Body of pancreas (tissue), 4 donors: ENCODE measurements around the gene CHCHD5.

ENCODE experiments used
- CTCF ChIP-seq, 7 experiments: fragments of 450-650 bp in 4 of 7; fragments of 200-600 bp in 3 of 7; sonication (generic) in 3 of 7; IDR thresholded peaks; one replicate each; pipeline ENCODE4 v1.5.1; 2016 to 2019; ENCODE audit warnings: antibody characterized with exemption in 7 of 7
- POLR2A ChIP-seq, 3 donors: fragments of 450-650 bp; IDR thresholded peaks; one replicate each; pipeline ENCODE4 v1.6.1; 2016; ENCODE audit warnings: antibody characterized with exemption in 3 of 3, mild to moderate bottlenecking in 2 of 3

- TF ChIP-seq POLR2A (IDR thresholded peaks at IDR 0.05) = no peak
- TF ChIP-seq CTCF (IDR thresholded peaks at IDR 0.05) = no peak
Observed at GRCh38 chr2:112604952-112605351, 20.5 kb downstream of the CHCHD5 start.
